GM04503 (cell line): Measurements from ENCODE around the gene DNAL4.

Experiments
- DNase-seq: peaks from one replicate; pipeline ENCODE4 v3.0.0-alpha.2; 2012; ENCODE audit warnings: low read depth

DNAL4 gene

GRCh38 chr22:38739300-38740055 is 54.5 kb downstream of the DNAL4 start:
- DNase-seq: no peak

- DNase-seq: no peak
Observed at GRCh38 chr22:38738475-38739070, 55.4 kb downstream of the DNAL4 start.

GRCh38 chr22:38737302-38738060 is 56.5 kb downstream of the DNAL4 start:
- no peak for DNase-seq

GRCh38 chr22:38736257-38736570 is 57.7 kb downstream of the DNAL4 start:
- DNase-seq: no peak

DNA sequence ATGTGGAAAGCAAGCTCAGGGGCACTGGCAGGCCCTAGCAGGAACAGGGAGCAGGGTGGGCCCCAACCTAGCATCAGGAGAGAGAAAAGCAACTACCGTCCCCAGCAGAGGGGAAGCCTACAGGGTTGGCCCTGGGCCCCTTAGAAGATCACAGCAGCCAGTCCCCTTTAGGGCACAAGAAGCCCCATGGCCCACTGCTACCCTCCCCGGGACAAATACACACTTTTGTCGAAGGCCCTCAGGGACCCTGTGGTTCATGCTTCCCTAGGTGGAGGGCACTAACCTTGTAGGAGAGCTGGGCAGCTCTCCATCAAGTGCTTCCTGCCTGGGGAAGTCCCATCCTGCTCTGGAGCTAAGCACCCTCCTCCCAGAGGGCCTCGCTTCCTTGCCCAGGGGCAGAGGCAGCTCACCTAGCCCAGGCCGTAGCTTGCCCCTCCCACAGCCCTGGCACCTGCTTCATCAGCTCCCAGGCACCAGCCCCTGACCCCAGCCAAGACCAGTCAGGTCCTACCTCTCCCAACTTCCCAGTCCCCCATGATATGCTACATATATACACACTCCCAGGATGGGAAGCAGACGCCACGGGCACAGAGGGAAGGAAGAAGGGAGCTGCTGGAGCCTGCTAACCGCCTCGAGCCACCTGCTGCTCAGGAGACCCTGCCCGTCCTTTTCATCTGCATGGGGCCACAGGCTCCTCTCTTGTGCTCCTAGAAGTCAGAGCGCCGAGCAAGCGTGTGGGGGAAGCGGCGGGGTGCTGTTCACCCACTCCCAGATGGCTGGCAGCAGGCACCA is 58.3 kb downstream of the DNAL4 start:
- DNase-seq: no peak

- DNase-seq: no peak
Observed at GRCh38 chr22:38735126-38735464, 58.8 kb downstream of the DNAL4 start.

GRCh38 chr22:38734421-38735100 is 59.4 kb downstream of the DNAL4 start:
- no peak for DNase-seq

- no peak for DNase-seq
Observed at GRCh38 chr22:38733724-38734381, 60.1 kb downstream of the DNAL4 start.

DNA sequence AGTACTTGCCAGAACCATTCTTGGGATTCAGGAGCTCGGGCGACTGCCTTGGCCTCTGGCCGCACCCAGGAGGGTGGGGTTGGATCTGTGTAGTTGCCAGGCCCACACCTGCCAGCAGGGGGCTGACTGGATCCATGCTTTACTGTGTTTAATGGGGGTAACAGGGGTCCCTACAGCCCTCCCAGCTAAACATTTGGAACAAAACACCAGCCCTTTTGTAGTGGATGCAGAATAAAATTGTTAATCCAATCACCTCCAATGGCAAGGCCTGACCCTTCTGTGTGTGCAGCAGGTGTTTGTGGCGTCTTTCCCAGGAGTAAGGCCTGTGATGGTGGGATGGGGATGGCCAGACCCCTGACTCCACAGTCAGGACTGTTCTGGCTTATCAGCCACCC is 60.6 kb downstream of the DNAL4 start:
- no peak for DNase-seq

DNA sequence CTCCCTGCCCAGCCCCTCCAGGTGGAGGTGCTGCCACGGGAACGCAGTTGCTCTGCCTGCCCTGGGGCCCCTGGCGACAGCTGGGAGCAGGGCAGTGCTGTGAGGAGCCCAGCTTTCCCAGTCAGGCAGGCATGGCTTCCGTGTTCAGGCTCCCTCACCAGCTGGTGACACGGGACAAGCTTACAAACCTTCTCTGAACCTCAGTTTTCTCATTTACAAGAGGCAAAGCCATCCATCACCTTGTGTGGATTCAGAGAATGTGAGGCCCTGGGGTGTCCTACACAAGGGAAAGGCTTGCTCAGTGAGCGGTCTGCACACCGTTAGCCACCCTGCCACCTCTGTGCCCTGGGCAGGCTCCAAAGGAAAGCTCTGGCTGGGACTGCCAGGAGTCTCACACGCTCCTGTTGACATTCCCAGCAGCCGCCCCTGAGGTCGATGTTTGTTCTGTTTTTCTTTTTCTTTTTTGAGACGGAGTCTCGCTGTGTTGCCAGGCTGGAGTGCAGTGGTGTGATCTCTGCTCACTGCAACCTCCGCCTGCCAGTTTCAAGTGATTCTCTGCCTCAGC is 61.6 kb downstream of the DNAL4 start:
- DNase-seq: no peak

GRCh38 chr22:38731703-38732161 is 62.2 kb downstream of the DNAL4 start:
- no peak for DNase-seq

GRCh38 chr22:38730411-38730871 is 63.5 kb downstream of the DNAL4 start:
- DNase-seq: no peak

GRCh38 chr22:38729946-38730345 is 64.0 kb downstream of the DNAL4 start:
- no peak for DNase-seq

DNA sequence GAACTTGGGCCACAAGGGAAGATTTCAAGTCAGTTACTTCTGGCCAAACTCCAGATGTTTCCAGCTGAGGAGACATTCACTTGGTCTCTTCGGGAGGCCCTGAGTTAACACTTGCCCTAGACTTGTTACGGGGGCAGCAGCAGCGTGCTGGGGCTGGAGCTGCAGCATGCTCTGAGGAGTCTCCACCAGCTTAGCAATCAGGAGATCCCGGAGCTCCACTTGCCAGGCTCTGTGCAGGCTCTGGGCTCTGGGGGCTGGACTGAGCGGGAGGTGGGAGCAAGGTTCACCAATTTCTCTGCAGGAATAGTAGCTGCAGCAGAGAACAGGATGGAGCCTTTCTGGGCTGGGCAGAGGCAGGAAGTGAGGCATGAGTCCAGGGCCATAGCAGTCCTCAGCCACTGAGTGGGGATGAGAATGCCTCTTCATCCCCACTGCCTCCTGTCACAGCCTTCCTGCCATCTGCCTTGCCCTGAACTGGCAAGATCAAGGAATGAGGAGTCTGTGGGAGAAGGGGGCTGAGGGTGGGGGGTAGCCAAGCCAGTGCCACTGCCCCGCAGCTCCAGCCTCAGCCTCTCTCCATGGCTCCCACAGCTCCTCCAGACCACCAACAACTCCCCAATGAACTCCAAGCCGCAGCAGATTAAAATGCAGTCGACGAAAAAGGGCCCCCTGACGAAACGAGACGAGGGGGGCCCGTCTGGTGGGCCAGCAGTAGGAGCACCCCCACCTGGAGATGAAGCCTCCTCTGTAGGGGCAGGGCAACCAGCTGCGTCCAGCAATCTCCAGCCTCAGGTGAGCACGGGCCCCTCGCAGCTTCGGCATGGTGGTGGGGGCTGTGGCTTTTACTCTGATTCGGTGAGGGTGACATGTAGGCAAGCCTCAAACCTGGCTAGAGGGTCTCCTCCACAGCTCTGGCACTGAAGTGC is 64.8 kb downstream of the DNAL4 start:
- no peak for DNase-seq
